HCT116 (cell line): ENCODE measurements around the gene GPR4. TPM values are rescaled to one million over a fixed set of nuclear protein-coding genes. Genes with fewer than 3 reads are reported as not detected.
A peak's percentile ranks its signal among the peaks of the same experiment; 100 is the strongest.

ENCODE experiments used
- ATAC-seq: fragments of 200-7000 bp; cut with Tn5 transposase; 2 replicates; pipeline ENCODE4 v1.9.1; 2020; ENCODE audit warnings: mild to moderate bottlenecking, moderate library complexity
- BruUV-seq: library from RNA; stranded (reverse); fragments of 400-500 nt; replicated peaks from 2 replicates; lab custom pipeline; 2021; lab: Mats Ljungman, UMichigan
- CTCF ChIA-PET: fragments of 300-600 bp; sonication (Branson Sonifier 250); formaldehyde crosslinking; loops from one replicate; lab custom pipeline; 2021; ENCODE audit warnings: antibody characterized with exemption; lab: Charles Lee
- POLR2A ChIA-PET: fragments of 300-600, 350-600 bp; sonication (Branson Sonifier 250); formaldehyde crosslinking; loops from one replicate; lab custom pipeline; 2021; ENCODE audit warnings: antibody characterized with exemption; lab: Charles Lee
- RAD21 ChIA-PET, 2 experiments: fragments of 300-600 bp; sonication (Branson Sonifier 250); formaldehyde crosslinking; loops; one replicate each; lab custom pipeline; 2023; ENCODE audit warnings: low total read pairs in 2 of 2; ENCODE audit not compliant: uncharacterized antibody in 2 of 2, unreplicated experiment in 2 of 2, low non-redundant PET in 1 of 2; lab: Charles Lee
- DNase-seq: peaks from one replicate; pipeline ENCODE4 v3.0.0-alpha.2; 2010; ENCODE audit warnings: low read depth, low spot score
- H2AFZ ChIP-seq: fragments of 200-600 bp; shearing (Covaris generic), sonication (generic); 2 replicates; pipeline ENCODE4 v1.6.1; 2017; ENCODE audit warnings: low read depth, mixed run types, mixed read lengths, antibody characterized with exemption, low read length; ENCODE audit not compliant: poor library complexity, severe bottlenecking
- H3K27ac ChIP-seq: 2 replicates; pipeline ENCODE4 v1.5.1; 2012; ENCODE audit warnings: low read depth, low read length
- H3K27me3 ChIP-seq: fragments of 200-600 bp; sonication (generic); 2 replicates; pipeline ENCODE4 v1.6.1; 2016; ENCODE audit warnings: mixed run types, low read length, mixed read lengths; ENCODE audit not compliant: insufficient read depth
- H3K36me3 ChIP-seq, 2 experiments: fragments of 200-500 bp in 1 of 2; fragments of 200-600 bp in 1 of 2; sonication (Bioruptor generic) in 1 of 2; sonication (generic) in 1 of 2; 2 replicates each; pipeline versions ENCODE4 v1.5.1 to v1.6.1; 2014 to 2016; ENCODE audit warnings: low read length in 2 of 2, inconsistent platforms in 1 of 2, mixed read lengths in 1 of 2, mixed run types in 1 of 2; ENCODE audit not compliant: insufficient read depth in 2 of 2, control insufficient read depth in 1 of 2
- H3K4me1 ChIP-seq, 2 experiments: fragments of 200-600 bp in 1 of 2; sonication (generic) in 1 of 2; 2 replicates each; pipeline versions ENCODE4 v1.5.1 to v1.6.1; 2012 to 2017; ENCODE audit warnings: low read length in 2 of 2, inconsistent platforms in 1 of 2, mild to moderate bottlenecking in 1 of 2, mixed read lengths in 1 of 2, mixed run types in 1 of 2, moderate library complexity in 1 of 2; ENCODE audit not compliant: insufficient read depth in 2 of 2, control insufficient read depth in 1 of 2
- H3K4me2 ChIP-seq: fragments of 200-600 bp; sonication (generic); 2 replicates; pipeline ENCODE4 v1.6.1; 2017; ENCODE audit warnings: mixed run types, low read length, mixed read lengths
- H3K4me3 ChIP-seq, 2 experiments: fragments of 200-600 bp in 1 of 2; sonication (generic) in 1 of 2; replicated peaks in 1 of 2; 2 replicates each; pipeline ENCODE4 v1.5.1; 2011 to 2016; ENCODE audit warnings: low read length in 2 of 2, control low read depth in 1 of 2, low read depth in 1 of 2, mild to moderate bottlenecking in 1 of 2, mixed read lengths in 1 of 2, mixed run types in 1 of 2
- H3K79me2 ChIP-seq: fragments of 200-600 bp; sonication (generic); 2 replicates; pipeline ENCODE4 v1.6.1; 2017; ENCODE audit warnings: mild to moderate bottlenecking, mixed run types, low read length, moderate library complexity, mixed read lengths; ENCODE audit not compliant: insufficient read depth
- H3K9ac ChIP-seq: fragments of 200-600 bp; sonication (generic); 2 replicates; pipeline ENCODE4 v1.6.1; 2016; ENCODE audit warnings: low read length, mixed read lengths
- H3K9me2 ChIP-seq: fragments of 200-600 bp; sonication (generic), shearing (Covaris generic); 2 replicates; pipeline ENCODE4 v1.6.1; 2017; ENCODE audit warnings: mixed run types, mild to moderate bottlenecking, moderate library complexity; ENCODE audit not compliant: insufficient read depth
- H3K9me3 ChIP-seq, 2 experiments: fragments of 200-500 bp in 1 of 2; fragments of 200-600 bp in 1 of 2; sonication (Bioruptor generic) in 1 of 2; sonication (generic) in 1 of 2; 2 replicates each; pipeline ENCODE4 v1.6.1; 2014 to 2017; ENCODE audit warnings: low read length in 2 of 2, mixed read lengths in 2 of 2, inconsistent platforms in 1 of 2, low read depth in 1 of 2, mild to moderate bottlenecking in 1 of 2, mixed run types in 1 of 2, moderate library complexity in 1 of 2; ENCODE audit not compliant: control insufficient read depth in 1 of 2, insufficient read depth in 1 of 2
- H4K20me1 ChIP-seq: fragments of 200-600 bp; sonication (generic), shearing (Covaris generic); 2 replicates; pipeline ENCODE4 v1.6.1; 2017; ENCODE audit warnings: mixed run types, mild to moderate bottlenecking, moderate library complexity; ENCODE audit not compliant: insufficient read depth
- EZH2 ChIP-seq: fragments of 200-600 bp; sonication (generic); IDR thresholded peaks from 2 replicates; pipeline ENCODE4 v1.6.1; 2017; ENCODE audit warnings: antibody characterized with exemption, mixed run types
- JUND ChIP-seq: IDR thresholded peaks from 2 replicates; pipeline ENCODE4 v1.6.1; 2012
- POLR2A ChIP-seq: IDR thresholded peaks from 2 replicates; pipeline ENCODE4 v1.7.0; 2011; ENCODE audit warnings: borderline replicate concordance; ENCODE audit not compliant: insufficient read depth, insufficient read length; ENCODE audit errors: extremely low read depth
- RAD21 ChIP-seq: IDR thresholded peaks from 2 replicates; pipeline ENCODE4 v1.6.1; 2012; ENCODE audit warnings: low read depth, mild to moderate bottlenecking
- YY1 ChIP-seq: IDR thresholded peaks from 2 replicates; pipeline ENCODE4 v1.6.1; 2011; ENCODE audit warnings: low read length, low read depth, moderate library complexity, mild to moderate bottlenecking; ENCODE audit not compliant: insufficient replicate concordance; ENCODE audit errors: extremely low read depth
- ZFX ChIP-seq: fragments of 450-650 bp; IDR thresholded peaks from 2 replicates; pipeline ENCODE4 v1.6.1; 2017
- ZNF274 ChIP-seq: fragments of 200-500 bp; sonication (Bioruptor generic); IDR thresholded peaks from 2 replicates; pipeline ENCODE4 v1.6.1; 2014; ENCODE audit warnings: mild to moderate bottlenecking, low read depth, low read length, inconsistent platforms
- intact Hi-C: fragments of 100-400 bp; cut with micrococcal nuclease; formaldehyde crosslinking; loops from 2 replicates; pipeline ENCODE4 v1.10.0; 2022
- total RNA-seq: library from RNA; stranded (reverse); gene quantifications from one replicate; pipeline ENCODE4 v1.2.1, GENCODE V29; 2021; ENCODE audit not compliant: unreplicated experiment
- TF ChIP-seq, protein P1 (sequence below), 3 experiments: fragments of 200-600 bp in 1 of 3; sonication (generic) in 1 of 3; IDR thresholded peaks in 2 of 3; conservative IDR thresholded peaks in 1 of 3; 2 replicates each; pipeline ENCODE4 v1.5.1; 2012 to 2017; ENCODE audit warnings: low read depth in 2 of 3, low read length in 2 of 3, antibody characterized with exemption in 1 of 3, borderline replicate concordance in 1 of 3, control low read depth in 1 of 3, mild to moderate bottlenecking in 1 of 3, mixed read lengths in 1 of 3, mixed run types in 1 of 3, moderate library complexity in 1 of 3; ENCODE audit not compliant: insufficient read depth in 1 of 3
- TF ChIP-seq, protein P2 (sequence below): IDR thresholded peaks from 2 replicates; pipeline ENCODE4 v1.6.1; 2012; ENCODE audit warnings: low read depth
- TF ChIP-seq, protein P3 (sequence below): IDR thresholded peaks from 2 replicates; pipeline ENCODE4 v1.6.1; 2011; ENCODE audit warnings: mild to moderate bottlenecking, low read length, moderate library complexity; ENCODE audit not compliant: insufficient replicate concordance; ENCODE audit errors: extremely low read depth

Gene GPR4
- total RNA-seq, 1 experiment from 2014 or later: 0.10 TPM

DNA sequence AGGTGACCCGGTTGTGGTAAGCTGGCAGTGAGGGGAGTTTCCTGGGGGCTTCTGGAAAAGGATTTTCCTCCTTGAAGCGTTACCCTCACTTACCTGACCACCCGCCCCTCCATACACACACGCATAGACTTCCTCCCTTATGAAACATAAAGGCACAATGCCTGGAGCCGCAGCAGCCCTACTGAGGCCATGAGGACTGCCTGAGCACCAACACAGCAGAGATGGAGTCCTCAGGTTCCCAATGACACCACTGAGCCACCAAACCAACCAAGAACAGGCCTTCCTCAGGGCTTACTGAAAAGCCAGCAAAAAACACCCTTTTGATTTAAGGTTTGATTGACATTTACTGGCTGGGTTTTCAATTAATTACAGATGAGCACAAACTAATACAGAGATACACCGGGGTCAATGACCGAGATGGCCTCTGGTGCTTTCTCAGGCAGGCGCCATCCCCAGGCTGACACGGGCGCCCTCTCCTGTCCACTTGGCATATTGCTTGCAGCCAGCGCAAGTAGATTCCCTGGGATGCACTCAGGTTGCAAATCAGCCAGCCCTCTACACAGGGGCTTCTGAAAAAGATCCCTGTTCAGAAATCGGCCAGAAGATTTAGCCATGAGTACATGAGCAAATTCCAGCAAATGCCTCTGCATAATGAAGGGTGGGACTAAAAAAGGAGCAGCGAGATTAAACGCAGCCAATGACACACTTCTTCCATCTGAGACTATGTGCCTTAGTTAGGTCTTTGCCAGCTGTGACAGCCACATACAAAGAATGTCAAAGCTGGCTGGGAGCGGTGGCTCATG, 32.2 kb downstream of the GPR4 start:
- TF ChIP-seq RAD21 (peak; percentile 76), YY1 (peak; percentile 25), POLR2A (no peak)
- TF ChIP-seq, protein P1, sequence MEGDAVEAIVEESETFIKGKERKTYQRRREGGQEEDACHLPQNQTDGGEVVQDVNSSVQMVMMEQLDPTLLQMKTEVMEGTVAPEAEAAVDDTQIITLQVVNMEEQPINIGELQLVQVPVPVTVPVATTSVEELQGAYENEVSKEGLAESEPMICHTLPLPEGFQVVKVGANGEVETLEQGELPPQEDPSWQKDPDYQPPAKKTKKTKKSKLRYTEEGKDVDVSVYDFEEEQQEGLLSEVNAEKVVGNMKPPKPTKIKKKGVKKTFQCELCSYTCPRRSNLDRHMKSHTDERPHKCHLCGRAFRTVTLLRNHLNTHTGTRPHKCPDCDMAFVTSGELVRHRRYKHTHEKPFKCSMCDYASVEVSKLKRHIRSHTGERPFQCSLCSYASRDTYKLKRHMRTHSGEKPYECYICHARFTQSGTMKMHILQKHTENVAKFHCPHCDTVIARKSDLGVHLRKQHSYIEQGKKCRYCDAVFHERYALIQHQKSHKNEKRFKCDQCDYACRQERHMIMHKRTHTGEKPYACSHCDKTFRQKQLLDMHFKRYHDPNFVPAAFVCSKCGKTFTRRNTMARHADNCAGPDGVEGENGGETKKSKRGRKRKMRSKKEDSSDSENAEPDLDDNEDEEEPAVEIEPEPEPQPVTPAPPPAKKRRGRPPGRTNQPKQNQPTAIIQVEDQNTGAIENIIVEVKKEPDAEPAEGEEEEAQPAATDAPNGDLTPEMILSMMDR (IDR thresholded peaks at IDR 0.05 in 2 of 3, conservative IDR thresholded peaks at IDR 0.05 in 1 of 3; ENCODE audit: borderline replicate concordance in 1 of 3, insufficient read depth in 1 of 3, low read depth in 2 of 3, low read length in 2 of 3): peak; percentile 70 to 96 (median 93); a peak in 5 of 6 replicates
- no TSS peak for BruUV-seq
- no peaks in the 10 kb centered on the region for H3K9me2 ChIP-seq
- H3K4me1 ChIP-seq: peaks cover 14 to 28% of the 10 kb centered on the region in 2 experiments
- H3K4me2 ChIP-seq: peak overlapping the region; percentile 60
- no peaks in the 10 kb centered on the region for H3K9me3 ChIP-seq
- ChIA-PET CTCF (interaction anchor here (0.9 to 2.5 kb wide), 4 partner anchors 11 to 84 kb away, joined by 3 to 9 read pairs (median 6); no protein-coding TSS in a partner anchor), RAD21 (no interaction called here), POLR2A (no interaction called here)
- intact Hi-C loops: loop anchor here (1.0 kb wide), 1 partner anchor 47 kb away; no protein-coding TSS in a partner anchor
- no peaks in the 10 kb centered on the region for H4K20me1 ChIP-seq
- ATAC-seq: peak; percentile 84
- peak; percentile 24 for DNase-seq
- peaks cover 31% of the 10 kb centered on the region; the same call in 1 of the 2 replicates for H3K79me2 ChIP-seq
- peak overlapping the region; percentile 25; the same call in 1 of the 2 replicates for H3K27ac ChIP-seq
- no peaks in the 10 kb centered on the region for H3K27me3 ChIP-seq
- no peaks in the 10 kb centered on the region for H3K36me3 ChIP-seq
- H3K9ac ChIP-seq: no peak overlapping the region
- H2AFZ ChIP-seq: no peak overlapping the region
- H3K4me3 ChIP-seq: no peak overlapping the region

DNA sequence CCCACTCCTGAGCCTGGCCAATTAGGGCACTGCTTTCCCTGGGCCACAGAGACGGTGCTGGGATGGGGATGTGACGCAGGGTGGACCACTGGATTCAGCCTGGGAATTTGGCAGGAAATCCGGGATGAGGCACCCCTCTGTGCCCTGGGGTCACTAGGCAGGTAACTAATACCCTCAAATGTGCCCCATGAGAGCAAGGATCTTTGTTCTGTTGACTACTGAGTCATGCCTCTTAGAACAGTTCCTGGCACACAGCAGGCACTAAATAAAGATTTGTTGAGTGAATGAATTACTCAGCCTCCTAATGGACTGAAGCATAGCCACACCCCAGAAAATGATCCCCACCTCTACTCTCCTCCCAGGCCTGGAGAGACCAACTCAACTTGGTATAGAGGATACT, 33.3 kb downstream of the GPR4 start:
- H3K36me3 ChIP-seq: no peaks in the 10 kb centered on the region
- peak overlapping the region; percentile 36 for H3K9ac ChIP-seq
- no peaks in the 10 kb centered on the region for H3K27me3 ChIP-seq
- peaks cover 30% of the 10 kb centered on the region; the same call in 1 of the 2 replicates for H3K79me2 ChIP-seq
- ChIA-PET RAD21 (no interaction called here), CTCF (interaction anchor here (1.0 kb wide), 1 partner anchor 11 kb away, joined by 5 read pairs; no protein-coding TSS in a partner anchor), POLR2A (no interaction called here)
- H3K9me2 ChIP-seq: no peaks in the 10 kb centered on the region
- H3K4me2 ChIP-seq: peak overlapping the region; percentile 60
- H2AFZ ChIP-seq: no peak overlapping the region
- peak; percentile 41 for DNase-seq
- peak; percentile 78 for ATAC-seq
- BruUV-seq: no TSS peak
- intact Hi-C loops: no loop called here
- peaks cover 14 to 33% of the 10 kb centered on the region in 2 experiments for H3K4me1 ChIP-seq
- H4K20me1 ChIP-seq: no peaks in the 10 kb centered on the region
- H3K27ac ChIP-seq: peak overlapping the region; percentile 25
- no peaks in the 10 kb centered on the region for H3K9me3 ChIP-seq
- no peak overlapping the region; a peak in 1 of 4 replicates for H3K4me3 ChIP-seq
- TF ChIP-seq, protein P2, sequence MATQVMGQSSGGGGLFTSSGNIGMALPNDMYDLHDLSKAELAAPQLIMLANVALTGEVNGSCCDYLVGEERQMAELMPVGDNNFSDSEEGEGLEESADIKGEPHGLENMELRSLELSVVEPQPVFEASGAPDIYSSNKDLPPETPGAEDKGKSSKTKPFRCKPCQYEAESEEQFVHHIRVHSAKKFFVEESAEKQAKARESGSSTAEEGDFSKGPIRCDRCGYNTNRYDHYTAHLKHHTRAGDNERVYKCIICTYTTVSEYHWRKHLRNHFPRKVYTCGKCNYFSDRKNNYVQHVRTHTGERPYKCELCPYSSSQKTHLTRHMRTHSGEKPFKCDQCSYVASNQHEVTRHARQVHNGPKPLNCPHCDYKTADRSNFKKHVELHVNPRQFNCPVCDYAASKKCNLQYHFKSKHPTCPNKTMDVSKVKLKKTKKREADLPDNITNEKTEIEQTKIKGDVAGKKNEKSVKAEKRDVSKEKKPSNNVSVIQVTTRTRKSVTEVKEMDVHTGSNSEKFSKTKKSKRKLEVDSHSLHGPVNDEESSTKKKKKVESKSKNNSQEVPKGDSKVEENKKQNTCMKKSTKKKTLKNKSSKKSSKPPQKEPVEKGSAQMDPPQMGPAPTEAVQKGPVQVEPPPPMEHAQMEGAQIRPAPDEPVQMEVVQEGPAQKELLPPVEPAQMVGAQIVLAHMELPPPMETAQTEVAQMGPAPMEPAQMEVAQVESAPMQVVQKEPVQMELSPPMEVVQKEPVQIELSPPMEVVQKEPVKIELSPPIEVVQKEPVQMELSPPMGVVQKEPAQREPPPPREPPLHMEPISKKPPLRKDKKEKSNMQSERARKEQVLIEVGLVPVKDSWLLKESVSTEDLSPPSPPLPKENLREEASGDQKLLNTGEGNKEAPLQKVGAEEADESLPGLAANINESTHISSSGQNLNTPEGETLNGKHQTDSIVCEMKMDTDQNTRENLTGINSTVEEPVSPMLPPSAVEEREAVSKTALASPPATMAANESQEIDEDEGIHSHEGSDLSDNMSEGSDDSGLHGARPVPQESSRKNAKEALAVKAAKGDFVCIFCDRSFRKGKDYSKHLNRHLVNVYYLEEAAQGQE: no peak
- peak; percentile 50 for TF ChIP-seq JUND
- TF ChIP-seq RAD21: no peak
- TF ChIP-seq, protein P3, sequence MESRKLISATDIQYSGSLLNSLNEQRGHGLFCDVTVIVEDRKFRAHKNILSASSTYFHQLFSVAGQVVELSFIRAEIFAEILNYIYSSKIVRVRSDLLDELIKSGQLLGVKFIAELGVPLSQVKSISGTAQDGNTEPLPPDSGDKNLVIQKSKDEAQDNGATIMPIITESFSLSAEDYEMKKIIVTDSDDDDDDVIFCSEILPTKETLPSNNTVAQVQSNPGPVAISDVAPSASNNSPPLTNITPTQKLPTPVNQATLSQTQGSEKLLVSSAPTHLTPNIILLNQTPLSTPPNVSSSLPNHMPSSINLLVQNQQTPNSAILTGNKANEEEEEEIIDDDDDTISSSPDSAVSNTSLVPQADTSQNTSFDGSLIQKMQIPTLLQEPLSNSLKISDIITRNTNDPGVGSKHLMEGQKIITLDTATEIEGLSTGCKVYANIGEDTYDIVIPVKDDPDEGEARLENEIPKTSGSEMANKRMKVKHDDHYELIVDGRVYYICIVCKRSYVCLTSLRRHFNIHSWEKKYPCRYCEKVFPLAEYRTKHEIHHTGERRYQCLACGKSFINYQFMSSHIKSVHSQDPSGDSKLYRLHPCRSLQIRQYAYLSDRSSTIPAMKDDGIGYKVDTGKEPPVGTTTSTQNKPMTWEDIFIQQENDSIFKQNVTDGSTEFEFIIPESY: no peak
- TF ChIP-seq ZNF274: no peak
- TF ChIP-seq EZH2: no peak
- no peak for TF ChIP-seq ZFX
